Adipocyte (in vitro differentiated cells): ENCODE measurements around the gene AHCYL2.
A peak's percentile ranks its signal among the peaks of the same experiment; 100 is the strongest.
"Not testable (repeated sequence)": the region's sequence is repeated elsewhere in the genome, so short reads cannot be mapped to it uniquely, and the experiment has no call there.

ENCODE experiments used
- DNase-seq: peaks from one replicate; pipeline ENCODE4 v3.0.0-alpha.2; 2015; ENCODE audit warnings: low read depth
- H3K27me3 ChIP-seq: replicated peaks from 2 replicates; pipeline ENCODE4 v1.7.0; 2013; ENCODE audit warnings: mild to moderate bottlenecking, low read length, moderate library complexity; ENCODE audit not compliant: control insufficient read depth, insufficient read depth
- H3K36me3 ChIP-seq: 2 replicates; pipeline ENCODE4 v1.7.0; 2013; ENCODE audit warnings: low read length, mild to moderate bottlenecking, moderate library complexity; ENCODE audit not compliant: control insufficient read depth, insufficient read depth, severe bottlenecking
- H3K4me1 ChIP-seq: 2 replicates; pipeline ENCODE4 v1.7.0; 2013; ENCODE audit warnings: mild to moderate bottlenecking, low read length, moderate library complexity; ENCODE audit not compliant: control insufficient read depth, insufficient read depth
- H3K4me3 ChIP-seq: 2 replicates; pipeline ENCODE4 v1.7.0; 2013; ENCODE audit warnings: mild to moderate bottlenecking, low read length, moderate library complexity
- H3K9ac ChIP-seq: 2 replicates; pipeline ENCODE4 v1.7.0; 2013; ENCODE audit warnings: mild to moderate bottlenecking, low read length, moderate library complexity
- H3K9me3 ChIP-seq: 2 replicates; pipeline ENCODE4 v1.7.0; 2013; ENCODE audit warnings: mild to moderate bottlenecking, low read length, moderate library complexity; ENCODE audit not compliant: control insufficient read depth

The AHCYL2 gene

DNA sequence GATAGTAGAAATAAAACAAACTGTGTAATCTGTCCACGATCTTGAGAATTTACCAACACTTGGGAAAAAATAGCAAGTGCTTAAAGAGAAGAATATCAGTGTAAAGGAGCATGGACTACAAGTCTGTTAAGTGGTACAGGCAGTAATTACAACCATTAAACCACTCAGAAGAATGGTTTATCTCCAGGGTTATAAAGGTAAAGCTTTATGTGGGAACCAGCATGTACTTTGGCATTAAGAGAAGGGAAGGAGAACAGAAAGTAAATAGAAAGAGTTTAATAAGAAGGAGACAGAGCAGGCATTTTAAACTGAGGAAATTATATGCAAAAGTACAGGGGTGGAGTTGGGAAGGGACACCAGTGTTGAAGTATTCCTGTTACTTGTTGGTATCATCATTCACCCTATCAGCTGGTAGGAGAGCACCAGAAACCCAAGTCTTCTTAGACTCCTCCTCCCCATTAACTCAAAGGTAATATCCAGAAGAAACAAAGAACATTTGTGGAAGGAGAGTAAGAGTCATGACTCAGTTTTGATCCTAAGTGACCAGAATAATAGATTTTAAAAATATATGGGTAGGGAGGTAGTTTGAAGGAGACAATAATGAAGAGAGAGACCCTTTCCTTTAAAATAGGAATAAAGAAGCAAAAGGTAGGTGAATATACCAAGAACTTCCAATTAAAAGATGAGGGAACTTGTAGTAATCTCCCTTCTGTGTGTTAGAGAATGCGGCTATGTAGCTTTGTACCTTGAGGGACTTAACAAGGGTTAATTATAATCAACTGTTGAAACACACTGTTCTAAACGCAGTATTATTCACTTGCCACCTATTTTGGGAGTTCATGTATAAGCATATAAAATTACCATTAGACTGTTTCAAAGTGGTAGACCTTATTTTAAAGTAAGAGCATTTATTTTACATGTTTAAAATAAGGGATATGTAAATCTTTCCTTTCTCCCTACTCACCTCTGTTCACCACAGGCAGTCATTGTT, 117.3 kb downstream of the AHCYL2 start:
- H3K36me3 ChIP-seq, result no peaks in the 10 kb centered on the region
- H3K27me3 ChIP-seq, result no peaks in the 10 kb centered on the region
- H3K4me3 ChIP-seq, result no peak overlapping the region
- H3K9me3 ChIP-seq, result no peaks in the 10 kb centered on the region
- H3K9ac ChIP-seq, result no peak overlapping the region
- H3K4me1 ChIP-seq, result no peaks in the 10 kb centered on the region
- DNase-seq, result no peak

DNA sequence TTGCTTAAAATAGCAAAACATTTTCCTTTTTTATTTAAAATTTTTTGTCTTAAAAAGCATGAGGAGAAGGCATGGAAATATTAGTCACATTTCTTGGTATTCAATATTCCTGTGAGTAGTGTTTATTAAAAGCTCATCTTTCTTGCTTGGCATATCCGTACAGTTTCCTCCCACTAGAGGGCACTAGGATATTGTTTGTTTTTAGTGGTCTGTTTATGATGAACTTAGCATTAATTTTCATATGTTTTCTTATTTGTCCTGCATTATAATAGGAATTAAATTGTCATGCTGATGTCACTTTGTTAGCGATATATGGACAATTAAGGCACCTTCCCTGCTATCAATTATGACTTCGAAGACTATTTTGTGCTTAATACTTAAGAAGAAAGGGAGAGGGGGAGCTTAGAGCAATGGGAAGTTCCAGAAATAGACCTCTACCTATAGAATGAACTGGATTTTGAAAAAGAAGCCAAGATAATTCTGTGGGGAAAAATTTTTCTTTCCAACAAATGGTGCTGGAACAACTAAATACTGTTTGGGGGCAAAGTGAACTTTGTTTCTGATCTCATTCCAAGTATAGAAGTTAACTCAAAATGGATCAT, 118.4 kb downstream of the AHCYL2 start:
- Histone ChIP-seq H3K27me3 (no peaks in the 10 kb centered on the region), H3K9ac (no peak overlapping the region), H3K4me1 (no peaks in the 10 kb centered on the region), H3K9me3 (no peaks in the 10 kb centered on the region), H3K36me3 (no peaks in the 10 kb centered on the region), H3K4me3 (no peak overlapping the region)
- DNase-seq, result peak; percentile 79

DNA sequence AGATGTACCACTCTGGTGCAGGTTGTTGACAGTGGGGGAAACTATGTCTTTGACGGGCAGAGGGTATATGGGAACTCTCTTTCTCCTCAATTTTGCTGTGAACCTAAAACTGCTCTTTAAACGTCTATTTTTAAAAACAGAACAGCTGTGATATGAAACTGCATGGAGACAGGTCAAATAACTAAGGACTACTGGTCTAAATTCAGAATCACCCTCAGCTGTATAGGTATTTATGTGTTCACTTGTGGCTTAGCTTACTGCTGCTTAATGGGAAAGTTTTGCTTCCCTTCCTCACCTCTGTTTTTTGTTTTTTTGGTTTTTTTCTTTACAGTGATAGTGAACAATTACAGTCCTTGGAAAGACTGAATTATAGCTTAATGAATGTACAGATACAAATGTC, 122.5 kb downstream of the AHCYL2 start:
- no peaks in the 10 kb centered on the region for H3K9me3 ChIP-seq
- no peak overlapping the region for H3K9ac ChIP-seq
- peaks cover 3% of the 10 kb centered on the region for H3K4me1 ChIP-seq
- H3K27me3 ChIP-seq, result no peaks in the 10 kb centered on the region
- no peaks in the 10 kb centered on the region for H3K36me3 ChIP-seq
- no peak for DNase-seq
- H3K4me3 ChIP-seq, result no peak overlapping the region

DNA sequence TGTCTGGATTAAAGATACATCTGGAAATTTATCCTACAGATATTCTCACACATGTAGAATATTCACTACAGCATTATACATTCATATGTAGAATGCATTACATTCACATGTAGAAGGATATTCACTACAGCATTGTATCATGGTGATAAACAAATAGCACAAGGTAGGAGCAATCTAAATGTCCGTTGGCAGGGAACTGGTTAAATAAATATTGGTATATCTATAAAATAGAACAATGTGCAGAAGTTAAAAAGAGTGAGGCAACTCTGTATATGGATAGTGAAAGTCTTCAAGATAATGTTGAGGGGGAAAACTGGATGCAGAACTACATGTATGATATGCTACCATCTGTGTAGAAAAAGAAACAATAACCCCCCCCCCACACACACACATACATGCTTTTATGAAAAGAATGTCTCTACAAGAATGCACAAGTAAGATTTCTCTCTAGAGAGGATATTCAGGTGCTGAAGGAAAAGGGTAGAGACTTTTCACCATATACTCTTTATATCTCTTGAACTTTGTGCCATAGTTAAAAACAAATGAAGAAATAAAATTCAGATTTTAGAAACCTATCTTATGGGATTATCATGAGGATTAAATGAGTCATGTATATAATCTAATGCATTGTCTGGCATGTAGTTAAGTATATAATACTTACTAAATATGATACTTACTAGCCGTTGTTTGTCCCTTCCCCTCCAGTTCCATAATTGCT, 123.4 kb downstream of the AHCYL2 start:
- Histone ChIP-seq H3K9me3 (no peaks in the 10 kb centered on the region), H3K4me1 (peaks cover 3% of the 10 kb centered on the region), H3K4me3 (no peak overlapping the region), H3K9ac (no peak overlapping the region), H3K36me3 (no peaks in the 10 kb centered on the region), H3K27me3 (no peaks in the 10 kb centered on the region)
- DNase-seq, result no peak

DNA sequence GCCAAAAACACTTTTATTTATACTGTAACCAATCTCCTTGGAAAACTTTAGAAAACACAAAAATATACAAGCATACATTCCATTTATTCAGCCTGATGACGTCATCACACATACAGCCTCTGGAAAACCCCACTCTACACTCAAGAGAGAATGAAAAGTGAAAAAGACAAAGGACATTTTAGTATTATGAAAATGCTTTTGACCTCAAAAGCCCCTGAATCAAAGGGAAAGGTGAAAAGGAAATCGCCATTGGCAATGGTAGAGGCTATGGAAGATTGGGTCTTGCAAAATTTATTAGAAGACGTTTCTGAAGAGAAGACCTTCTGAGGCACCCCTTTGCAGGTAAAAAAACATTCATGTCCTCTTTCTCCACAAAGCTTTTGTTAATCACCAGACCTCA, 126.5 kb downstream of the AHCYL2 start:
- Histone ChIP-seq H3K9ac (no peak overlapping the region), H3K4me3 (no peak overlapping the region), H3K36me3 (no peaks in the 10 kb centered on the region), H3K4me1 (peaks cover 3% of the 10 kb centered on the region), H3K9me3 (no peaks in the 10 kb centered on the region), H3K27me3 (no peaks in the 10 kb centered on the region)
- peak; percentile 53 for DNase-seq

DNA sequence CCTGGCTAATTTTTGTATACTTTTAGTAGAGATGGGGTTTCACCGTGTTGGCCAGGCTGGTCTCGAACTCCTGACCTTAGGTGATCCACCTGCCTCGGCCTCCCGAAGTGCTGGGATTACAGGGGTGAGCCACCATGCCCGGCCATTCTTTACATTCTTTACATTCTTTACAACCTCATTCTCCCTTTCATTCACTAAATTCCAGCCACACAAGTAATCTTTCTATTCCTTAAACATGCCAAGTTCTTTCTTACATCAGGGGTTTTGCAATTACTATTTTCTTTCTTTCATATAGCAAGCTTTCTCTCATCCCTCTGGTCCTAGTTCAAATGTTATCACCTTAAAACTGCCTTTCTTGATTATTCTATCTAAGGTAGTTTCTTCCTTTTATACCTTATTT, 128.3 kb downstream of the AHCYL2 start:
- H3K9ac ChIP-seq, H3K9me3 ChIP-seq, H3K4me1 ChIP-seq, DNase-seq, H3K4me3 ChIP-seq, H3K36me3 ChIP-seq, H3K27me3 ChIP-seq: not testable (repeated sequence)

DNA sequence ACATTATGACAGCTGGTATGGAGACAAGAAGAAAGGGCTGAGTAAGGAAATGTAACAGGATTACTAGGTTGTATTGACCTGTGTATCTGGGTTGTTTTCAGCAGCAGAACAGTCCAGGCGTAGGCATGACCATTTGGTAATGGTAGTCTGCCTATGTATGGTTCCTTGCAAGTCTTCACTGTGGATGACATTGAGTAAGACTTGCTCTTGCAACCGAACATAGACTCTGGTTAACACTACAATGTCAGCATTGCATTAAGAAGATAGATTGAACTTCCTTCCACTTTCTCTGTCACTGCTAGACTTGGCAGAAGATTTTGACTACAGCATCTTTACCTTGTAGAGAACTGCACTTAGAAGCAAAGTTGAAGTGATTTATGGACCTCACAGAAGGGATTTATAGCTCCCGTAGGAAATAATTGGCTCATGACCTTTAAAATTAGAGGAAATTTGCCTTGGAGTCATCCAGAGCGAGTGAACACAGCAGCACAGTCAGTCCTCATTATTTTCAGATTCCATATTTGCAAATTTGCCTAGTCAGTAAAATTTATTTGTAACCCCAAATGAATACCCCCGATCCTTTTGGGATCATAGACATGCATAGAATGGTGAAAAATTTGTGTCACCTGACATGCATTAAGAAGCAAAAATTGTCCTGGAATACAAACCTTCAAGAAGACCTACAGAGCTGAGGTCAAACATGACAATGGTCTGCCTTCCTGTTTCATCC, 129.8 kb downstream of the AHCYL2 start:
- H3K9me3 ChIP-seq, result no peaks in the 10 kb centered on the region
- H3K4me1 ChIP-seq, result peaks cover 3% of the 10 kb centered on the region
- H3K9ac ChIP-seq, result no peak overlapping the region
- no peak overlapping the region for H3K4me3 ChIP-seq
- DNase-seq, result no peak
- no peaks in the 10 kb centered on the region for H3K27me3 ChIP-seq
- no peaks in the 10 kb centered on the region for H3K36me3 ChIP-seq

DNA sequence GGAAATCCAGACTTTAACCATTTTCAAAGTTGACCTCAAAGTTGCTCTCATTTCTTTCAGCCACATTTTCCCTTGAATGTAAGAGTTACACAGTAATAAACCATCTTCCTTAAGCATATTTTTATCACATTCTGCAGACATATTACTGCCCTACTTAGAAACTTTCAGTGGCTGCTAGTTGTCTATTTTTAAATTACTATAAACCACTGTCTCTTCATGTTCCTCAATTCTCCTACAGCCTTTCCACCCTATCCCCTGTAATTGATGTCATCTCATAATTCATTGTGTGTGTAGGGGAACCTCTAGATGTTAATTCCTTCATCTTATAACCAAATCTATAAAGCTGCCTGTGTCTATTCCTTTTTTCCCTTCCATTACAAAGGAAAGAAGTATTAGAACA, 131.3 kb downstream of the AHCYL2 start:
- H3K9ac ChIP-seq, result no peak overlapping the region
- H3K9me3 ChIP-seq, result no peaks in the 10 kb centered on the region

DNA sequence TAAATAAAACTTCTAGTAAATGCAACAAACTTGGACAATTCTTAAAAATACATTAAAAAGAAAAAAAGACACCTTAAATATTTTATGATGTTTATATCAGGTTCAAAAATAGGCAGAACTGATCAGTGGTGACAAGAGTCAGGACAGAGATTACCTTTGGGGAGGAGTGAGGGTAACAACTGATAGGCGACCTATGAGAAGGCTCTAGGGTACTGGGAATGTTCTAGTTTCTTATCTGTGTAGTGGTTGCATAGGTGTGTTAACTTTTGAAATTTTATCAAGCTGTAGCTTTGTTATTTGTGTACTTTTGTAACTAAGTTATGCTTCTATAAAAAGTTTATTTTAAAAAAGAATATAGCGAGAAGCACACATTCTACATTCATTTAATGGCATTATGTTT, 134.3 kb downstream of the AHCYL2 start:
- Histone ChIP-seq H3K36me3 (no peaks in the 10 kb centered on the region), H3K27me3 (no peaks in the 10 kb centered on the region), H3K9me3 (no peaks in the 10 kb centered on the region), H3K4me3 (no peak overlapping the region), H3K9ac (no peak overlapping the region), H3K4me1 (no peaks in the 10 kb centered on the region)
- DNase-seq, result no peak

More for the DNA sequence above, 131.3 kb downstream of the AHCYL2 start:
- Histone ChIP-seq H3K4me1 (peaks cover 2% of the 10 kb centered on the region), H3K4me3 (no peak overlapping the region), H3K36me3 (no peaks in the 10 kb centered on the region), H3K27me3 (no peaks in the 10 kb centered on the region)
- DNase-seq, result no peak

DNA sequence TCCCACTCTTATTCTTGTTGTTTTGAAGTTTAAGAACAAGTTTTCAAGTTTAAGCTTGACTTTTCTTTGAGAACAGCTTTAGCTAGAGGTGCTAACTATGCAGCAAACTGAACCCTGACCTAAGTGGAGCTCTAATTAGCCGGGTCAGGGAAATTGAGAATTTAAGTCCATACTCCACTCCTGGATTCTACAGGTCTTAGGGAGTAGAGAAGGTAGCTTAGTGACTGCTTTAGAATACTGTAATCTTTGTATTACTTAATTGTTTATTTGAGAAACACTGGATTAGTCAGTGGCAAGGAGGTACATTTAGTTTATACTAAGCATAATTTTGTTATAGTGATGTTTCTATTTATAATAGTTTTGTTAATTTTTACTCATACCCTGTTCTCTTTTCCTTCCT, 134.8 kb downstream of the AHCYL2 start:
- Histone ChIP-seq H3K9ac (no peak overlapping the region), H3K4me3 (no peak overlapping the region), H3K27me3 (no peaks in the 10 kb centered on the region), H3K4me1 (no peaks in the 10 kb centered on the region), H3K36me3 (no peaks in the 10 kb centered on the region), H3K9me3 (no peaks in the 10 kb centered on the region)
- DNase-seq, result no peak

DNA sequence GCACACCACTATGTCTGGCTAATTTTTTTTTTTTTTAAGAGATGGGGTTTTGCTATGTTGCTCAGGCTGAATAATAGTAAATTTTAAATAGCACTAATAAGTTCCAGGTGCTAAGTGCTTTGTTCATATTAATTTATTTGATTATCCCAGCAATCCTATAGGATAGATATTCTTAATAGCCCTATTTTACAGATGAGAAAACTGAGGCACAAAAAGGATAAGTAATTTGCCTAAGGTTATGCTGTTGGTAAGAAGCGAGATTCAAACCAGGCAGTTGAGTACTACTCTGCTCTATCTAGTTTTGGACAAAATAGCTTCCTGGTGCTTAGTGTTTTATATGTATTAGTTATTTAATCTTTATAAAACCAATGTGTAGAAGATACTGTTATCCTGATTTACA, 136.9 kb downstream of the AHCYL2 start:
- DNase-seq, result no peak
- Histone ChIP-seq H3K9me3 (no peaks in the 10 kb centered on the region), H3K4me3 (no peak overlapping the region), H3K36me3 (no peaks in the 10 kb centered on the region), H3K9ac (no peak overlapping the region), H3K27me3 (no peaks in the 10 kb centered on the region), H3K4me1 (no peaks in the 10 kb centered on the region)
